Esophagus squamous epithelium (tissue), 4 donors: ENCODE measurements around the gene ANKLE1.

ENCODE experiments used
- POLR2A ChIP-seq, 4 donors: fragments of 450-650 bp; IDR thresholded peaks; one replicate each; pipeline ENCODE4 v1.6.1; 2017; ENCODE audit warnings: antibody characterized with exemption in 4 of 4, mild to moderate bottlenecking in 4 of 4, moderate library complexity in 3 of 4
- TF ChIP-seq, protein P1 (sequence below), 6 experiments: fragments of 450-650 bp in 4 of 6; fragments of 200-600 bp in 2 of 6; sonication (generic) in 2 of 6; IDR thresholded peaks; one replicate each; pipeline ENCODE4 v1.5.1; 2016 to 2019; ENCODE audit warnings: antibody characterized with exemption in 6 of 6, mild to moderate bottlenecking in 4 of 6, moderate library complexity in 4 of 6

DNA sequence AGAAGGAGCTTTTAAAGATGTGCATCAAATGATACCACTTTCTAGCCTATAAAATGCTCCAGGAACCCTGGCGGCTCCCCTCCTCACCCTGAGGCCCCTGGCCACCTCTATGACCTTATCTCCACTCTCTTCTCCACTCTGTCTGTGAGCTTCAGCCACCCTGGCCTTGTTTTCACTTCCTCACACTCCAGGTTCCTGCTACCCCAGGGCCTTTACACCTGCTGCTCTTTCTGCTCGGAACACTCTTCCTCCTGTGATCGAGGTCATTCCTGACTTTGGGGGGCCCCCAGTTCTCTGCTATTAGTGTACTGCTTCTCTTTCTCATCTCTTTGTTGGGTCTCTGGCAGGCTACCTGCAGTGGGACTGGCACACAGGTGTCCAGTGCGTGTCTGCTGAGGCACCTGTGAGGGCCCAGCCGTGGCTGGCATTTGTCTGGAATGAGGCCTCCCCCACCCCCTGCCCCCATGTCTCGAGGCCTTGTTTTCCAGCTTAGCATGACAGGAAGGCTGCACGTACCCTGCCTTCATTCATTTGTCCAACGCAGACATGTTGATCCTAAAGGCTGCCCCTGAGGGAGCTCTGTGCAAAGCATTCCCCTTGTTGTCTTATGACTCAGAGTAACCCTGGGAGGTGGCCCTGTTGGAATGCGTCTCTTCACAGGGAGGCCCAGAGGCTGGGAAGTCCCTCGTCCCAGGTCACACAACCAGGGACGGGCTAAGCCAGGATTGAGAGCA, 29.9 kb downstream of the ANKLE1 start:
- TF ChIP-seq, protein P1, sequence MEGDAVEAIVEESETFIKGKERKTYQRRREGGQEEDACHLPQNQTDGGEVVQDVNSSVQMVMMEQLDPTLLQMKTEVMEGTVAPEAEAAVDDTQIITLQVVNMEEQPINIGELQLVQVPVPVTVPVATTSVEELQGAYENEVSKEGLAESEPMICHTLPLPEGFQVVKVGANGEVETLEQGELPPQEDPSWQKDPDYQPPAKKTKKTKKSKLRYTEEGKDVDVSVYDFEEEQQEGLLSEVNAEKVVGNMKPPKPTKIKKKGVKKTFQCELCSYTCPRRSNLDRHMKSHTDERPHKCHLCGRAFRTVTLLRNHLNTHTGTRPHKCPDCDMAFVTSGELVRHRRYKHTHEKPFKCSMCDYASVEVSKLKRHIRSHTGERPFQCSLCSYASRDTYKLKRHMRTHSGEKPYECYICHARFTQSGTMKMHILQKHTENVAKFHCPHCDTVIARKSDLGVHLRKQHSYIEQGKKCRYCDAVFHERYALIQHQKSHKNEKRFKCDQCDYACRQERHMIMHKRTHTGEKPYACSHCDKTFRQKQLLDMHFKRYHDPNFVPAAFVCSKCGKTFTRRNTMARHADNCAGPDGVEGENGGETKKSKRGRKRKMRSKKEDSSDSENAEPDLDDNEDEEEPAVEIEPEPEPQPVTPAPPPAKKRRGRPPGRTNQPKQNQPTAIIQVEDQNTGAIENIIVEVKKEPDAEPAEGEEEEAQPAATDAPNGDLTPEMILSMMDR (IDR thresholded peaks at IDR 0.05): no peak
- TF ChIP-seq POLR2A (IDR thresholded peaks at IDR 0.05): no peak
